HepG2 (cell line): ENCODE results near the gene ZBTB7B. TPM values are rescaled to one million over a fixed set of nuclear protein-coding genes. Genes with fewer than 3 reads are reported as not detected.

ENCODE experiments used
- ATM ChIP-seq: fragments of 450-650 bp; IDR thresholded peaks from 2 replicates; pipeline ENCODE4 v1.7.1; 2017; ENCODE audit warnings: mild to moderate bottlenecking, borderline replicate concordance
- CREB1 ChIP-seq, 2 experiments: fragments of 450-650 bp in 1 of 2; IDR thresholded peaks; 2 replicates each; pipeline ENCODE4 v1.6.1; 2016 to 2017; ENCODE audit warnings: control low read depth in 1 of 2, mild to moderate bottlenecking in 1 of 2, missing compliant biosample characterization in 1 of 2, missing genetic modification characterization in 1 of 2
- HNRNPLL ChIP-seq: fragments of 200-400 bp; formaldehyde crosslinking; IDR thresholded peaks from 2 replicates; pipeline ENCODE4 v1.6.1; 2017; ENCODE audit warnings: mild to moderate bottlenecking, low read depth, low read length; ENCODE audit not compliant: poor library complexity, severe bottlenecking
- KLF11 ChIP-seq: IDR thresholded peaks from 2 replicates; pipeline ENCODE4 v1.6.1; 2016; ENCODE audit warnings: missing compliant biosample characterization
- MLLT10 ChIP-seq: sonication (generic); formaldehyde crosslinking; IDR thresholded peaks from 2 replicates; pipeline ENCODE4 v1.4.0; 2020; ENCODE audit warnings: missing genetic modification reagents
- NFKBIZ ChIP-seq: IDR thresholded peaks from 2 replicates; pipeline ENCODE4 v1.6.1; 2018; ENCODE audit warnings: missing genetic modification reagents, missing compliant biosample characterization
- RARA ChIP-seq: IDR thresholded peaks from 2 replicates; pipeline ENCODE4 v1.6.1; 2016; ENCODE audit warnings: missing genetic modification reagents, missing compliant biosample characterization
- RFX5 ChIP-seq: IDR thresholded peaks from 2 replicates; pipeline ENCODE4 v1.6.1; 2011; ENCODE audit warnings: low read depth, low read length, improper control_type of control experiment
- SP4 ChIP-seq: sonication (generic); formaldehyde crosslinking; IDR thresholded peaks from 2 replicates; pipeline ENCODE4 v1.8.1; 2023; ENCODE audit warnings: mild to moderate bottlenecking, missing genetic modification reagents
- STAG1 ChIP-seq: sonication (generic); formaldehyde crosslinking; IDR thresholded peaks from 2 replicates; pipeline ENCODE4 v1.4.0; 2020; ENCODE audit warnings: missing genetic modification reagents
- TCF7 ChIP-seq: sonication (generic); IDR thresholded peaks from 2 replicates; pipeline ENCODE4 v1.6.1; 2016; ENCODE audit warnings: antibody characterized with exemption, low read depth
- TEF ChIP-seq: sonication (generic); formaldehyde crosslinking; IDR thresholded peaks from 2 replicates; pipeline ENCODE4 v1.5.0; 2020; ENCODE audit warnings: missing genetic modification reagents
- TIGD3 ChIP-seq: sonication (generic); formaldehyde crosslinking; IDR thresholded peaks from 2 replicates; pipeline ENCODE4 v1.5.1; 2020; ENCODE audit warnings: mild to moderate bottlenecking, missing genetic modification reagents, borderline replicate concordance
- ZBTB7A ChIP-seq: sonication (generic); formaldehyde crosslinking; IDR thresholded peaks from 2 replicates; pipeline ENCODE4 v1.8.0; 2022; ENCODE audit warnings: mild to moderate bottlenecking, missing genetic modification reagents
- ZNF276 ChIP-seq: sonication (generic); formaldehyde crosslinking; IDR thresholded peaks from 2 replicates; pipeline ENCODE4 v1.4.0; 2020; ENCODE audit warnings: mild to moderate bottlenecking, low read depth, missing genetic modification reagents
- ZNF33A ChIP-seq: sonication (generic); formaldehyde crosslinking; IDR thresholded peaks from 2 replicates; pipeline ENCODE4 v1.5.1; 2020; ENCODE audit warnings: missing genetic modification reagents, mild to moderate bottlenecking, moderate library complexity, borderline replicate concordance
- ZNF34 ChIP-seq: sonication (generic); formaldehyde crosslinking; IDR thresholded peaks from 2 replicates; pipeline ENCODE4 v1.4.0; 2020; ENCODE audit warnings: mild to moderate bottlenecking, missing genetic modification reagents, borderline replicate concordance
- ZNF468 ChIP-seq: sonication (generic); formaldehyde crosslinking; IDR thresholded peaks from 2 replicates; pipeline ENCODE4 v1.8.0; 2022; ENCODE audit warnings: mild to moderate bottlenecking, moderate library complexity, missing genetic modification reagents
- ZNF510 ChIP-seq: sonication (generic); formaldehyde crosslinking; IDR thresholded peaks from 2 replicates; pipeline ENCODE4 v1.4.0; 2020; ENCODE audit warnings: low read depth, mild to moderate bottlenecking, missing genetic modification reagents
- ZNF710 ChIP-seq: sonication (generic); formaldehyde crosslinking; IDR thresholded peaks from 2 replicates; pipeline ENCODE4 v1.5.0; 2020; ENCODE audit warnings: mild to moderate bottlenecking, missing genetic modification reagents, borderline replicate concordance
- polyA plus RNA-seq, 8 experiments: library from polyadenylated mRNA; depleted of rRNA in 3 of 8; stranded (reverse) in 7 of 8; unstranded in 1 of 8; fragments of >200 nt; fragmentation: Illumina TruSeq in 4 of 8; extraction: Trizol in 4 of 8; gene quantifications; 2 replicates each; pipeline versions ENCODE4 v1.2.1 to v1.2.3, GENCODE V29; 2011 to 2016; ENCODE audit warnings: low read depth in 4 of 8, missing spikeins in 1 of 8, mixed read lengths in 1 of 8; ENCODE audit not compliant: insufficient read depth in 1 of 8
- total RNA-seq, 5 experiments: library from RNA; depleted of rRNA; stranded (reverse); fragments of >200 nt; fragmentation: Illumina TruSeq; extraction: Trizol; gene quantifications; 2 replicates each; pipeline ENCODE4 v1.2.3, GENCODE V29; 2016; ENCODE audit warnings: low read depth in 1 of 5

The ZBTB7B gene
- total and polyA plus RNA-seq, 2 of the 13 experiments (the other 11 are each of a cell fraction or from before 2014, with no cell fraction given) = 15.5 to 17.5 TPM

- TF ChIP-seq MLLT10 (CRISPR knock-in tag) (no peak), TEF (CRISPR knock-in tag) (no peak), TIGD3 (no peak), ZNF34 (no peak), CREB1 (IDR thresholded peaks at IDR 0.05) (no peak), CREB1 (CRISPR knock-in tag; IDR thresholded peaks at IDR 0.05) (no peak), ATM (no peak), STAG1 (CRISPR knock-in tag) (no peak), SP4 (CRISPR knock-in tag) (peak; percentile 67), TCF7 (no peak), ZNF276 (CRISPR knock-in tag) (0 out of 2 replicates have a peak, but pooled peaks have one; percentile 16), RFX5 (no peak), HNRNPLL (peak; percentile 91), KLF11 (CRISPR knock-in tag) (no peak), ZBTB7A (CRISPR knock-in tag) (no peak), RARA (0 out of 2 replicates have a peak, but pooled peaks have one; percentile 9), ZNF33A (no peak), ZNF468 (CRISPR knock-in tag) (no peak), ZNF710 (CRISPR knock-in tag) (no peak), NFKBIZ (CRISPR knock-in tag) (no peak), ZNF510 (CRISPR knock-in tag) (no peak)
Measured at GRCh38 chr1:155063550-155064110, 61.0 kb downstream of the ZBTB7B start, which contains the start of gene EFNA4 (continued).
